Colonic mucosa (tissue), 4 donors: ENCODE measurements around the gene ANKRD40CL. TPM values are rescaled to one million over a fixed set of nuclear protein-coding genes. Genes with fewer than 3 reads are reported as not detected.

Experiments used
- DNase-seq: peaks from one replicate; pipeline ENCODE4 v3.0.0-alpha.2; 2020
- H3K27ac ChIP-seq: fragments of 200-600 bp; one replicate; pipeline ENCODE4 v1.8.0; 2021
- H3K27me3 ChIP-seq: fragments of 200-600 bp; one replicate; pipeline ENCODE4 v1.8.0; 2021
- H3K36me3 ChIP-seq: fragments of 200-600 bp; one replicate; pipeline ENCODE4 v1.8.0; 2021
- H3K4me1 ChIP-seq: fragments of 200-600 bp; one replicate; pipeline ENCODE4 v1.8.0; 2021; ENCODE audit warnings: mild to moderate bottlenecking
- H3K4me3 ChIP-seq: fragments of 200-600 bp; one replicate; pipeline ENCODE4 v1.8.0; 2021
- H3K9ac ChIP-seq, 2 donors: one replicate each; pipeline ENCODE4 v1.7.0; 2013; ENCODE audit warnings: control low read depth in 2 of 2, low read depth in 2 of 2, low read length in 2 of 2
- H3K9me3 ChIP-seq: fragments of 200-600 bp; one replicate; pipeline ENCODE4 v1.8.0; 2021
- intact Hi-C: fragments of 100-400 bp; cut with DNase I; formaldehyde crosslinking; loops from one replicate; pipeline ENCODE4 v1.14.1; 2022
- total RNA-seq, 2 donors: library from RNA; stranded (reverse); fragmentation: NEBNext Ultra II Directional in 1 of 2; extraction: Animal tissue kit (Norgen Biotek cat#: 25700) in 1 of 2; gene quantifications; one replicate each; pipeline ENCODE4 v1.2.1, GENCODE V29; 2021
- TF ChIP-seq, protein P1 (sequence below): fragments of 200-600 bp; IDR thresholded peaks from one replicate; pipeline ENCODE4 v1.8.0; 2022; ENCODE audit warnings: antibody characterized with exemption, mild to moderate bottlenecking
- donor health status: healthy.
- donor health status: DM: no; HTN: no; CAD: no.
- donor health status: DM: no; HTN: no; CAD: no.

ANKRD40CL gene
- total RNA-seq, 2 donors from 2014 or later: 44.9 to 54.5 TPM

DNA sequence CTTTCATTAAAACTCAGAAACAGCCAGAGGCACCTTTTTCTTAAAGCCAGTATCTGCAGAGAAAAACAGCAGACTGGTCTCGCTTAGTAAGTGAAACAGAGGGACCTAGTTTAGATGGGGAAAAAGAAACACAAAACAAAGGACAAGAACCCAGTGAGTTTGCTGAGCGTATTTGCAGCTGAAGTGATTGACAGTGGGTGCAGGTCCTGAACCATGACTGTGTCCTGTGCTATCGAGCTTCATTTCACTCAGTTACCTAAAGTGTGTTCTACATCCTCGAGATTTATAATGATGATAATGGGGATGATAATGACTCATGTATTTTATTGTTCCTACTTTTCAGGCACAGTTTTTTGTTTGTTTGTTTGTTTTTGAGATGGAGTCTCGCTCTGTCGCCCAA, 36.4 kb upstream of the ANKRD40CL start:
- H3K36me3 ChIP-seq: no peaks in the 10 kb centered on the region
- no peak overlapping the region for H3K27ac ChIP-seq
- H3K4me3 ChIP-seq: no peak overlapping the region
- no peaks in the 10 kb centered on the region for H3K4me1 ChIP-seq
- intact Hi-C loops: no loop called here
- TF ChIP-seq, protein P1, sequence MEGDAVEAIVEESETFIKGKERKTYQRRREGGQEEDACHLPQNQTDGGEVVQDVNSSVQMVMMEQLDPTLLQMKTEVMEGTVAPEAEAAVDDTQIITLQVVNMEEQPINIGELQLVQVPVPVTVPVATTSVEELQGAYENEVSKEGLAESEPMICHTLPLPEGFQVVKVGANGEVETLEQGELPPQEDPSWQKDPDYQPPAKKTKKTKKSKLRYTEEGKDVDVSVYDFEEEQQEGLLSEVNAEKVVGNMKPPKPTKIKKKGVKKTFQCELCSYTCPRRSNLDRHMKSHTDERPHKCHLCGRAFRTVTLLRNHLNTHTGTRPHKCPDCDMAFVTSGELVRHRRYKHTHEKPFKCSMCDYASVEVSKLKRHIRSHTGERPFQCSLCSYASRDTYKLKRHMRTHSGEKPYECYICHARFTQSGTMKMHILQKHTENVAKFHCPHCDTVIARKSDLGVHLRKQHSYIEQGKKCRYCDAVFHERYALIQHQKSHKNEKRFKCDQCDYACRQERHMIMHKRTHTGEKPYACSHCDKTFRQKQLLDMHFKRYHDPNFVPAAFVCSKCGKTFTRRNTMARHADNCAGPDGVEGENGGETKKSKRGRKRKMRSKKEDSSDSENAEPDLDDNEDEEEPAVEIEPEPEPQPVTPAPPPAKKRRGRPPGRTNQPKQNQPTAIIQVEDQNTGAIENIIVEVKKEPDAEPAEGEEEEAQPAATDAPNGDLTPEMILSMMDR: no peak
- no peak for DNase-seq
- H3K27me3 ChIP-seq: no peaks in the 10 kb centered on the region
- no peak overlapping the region for H3K9ac ChIP-seq
- no peaks in the 10 kb centered on the region for H3K9me3 ChIP-seq

DNA sequence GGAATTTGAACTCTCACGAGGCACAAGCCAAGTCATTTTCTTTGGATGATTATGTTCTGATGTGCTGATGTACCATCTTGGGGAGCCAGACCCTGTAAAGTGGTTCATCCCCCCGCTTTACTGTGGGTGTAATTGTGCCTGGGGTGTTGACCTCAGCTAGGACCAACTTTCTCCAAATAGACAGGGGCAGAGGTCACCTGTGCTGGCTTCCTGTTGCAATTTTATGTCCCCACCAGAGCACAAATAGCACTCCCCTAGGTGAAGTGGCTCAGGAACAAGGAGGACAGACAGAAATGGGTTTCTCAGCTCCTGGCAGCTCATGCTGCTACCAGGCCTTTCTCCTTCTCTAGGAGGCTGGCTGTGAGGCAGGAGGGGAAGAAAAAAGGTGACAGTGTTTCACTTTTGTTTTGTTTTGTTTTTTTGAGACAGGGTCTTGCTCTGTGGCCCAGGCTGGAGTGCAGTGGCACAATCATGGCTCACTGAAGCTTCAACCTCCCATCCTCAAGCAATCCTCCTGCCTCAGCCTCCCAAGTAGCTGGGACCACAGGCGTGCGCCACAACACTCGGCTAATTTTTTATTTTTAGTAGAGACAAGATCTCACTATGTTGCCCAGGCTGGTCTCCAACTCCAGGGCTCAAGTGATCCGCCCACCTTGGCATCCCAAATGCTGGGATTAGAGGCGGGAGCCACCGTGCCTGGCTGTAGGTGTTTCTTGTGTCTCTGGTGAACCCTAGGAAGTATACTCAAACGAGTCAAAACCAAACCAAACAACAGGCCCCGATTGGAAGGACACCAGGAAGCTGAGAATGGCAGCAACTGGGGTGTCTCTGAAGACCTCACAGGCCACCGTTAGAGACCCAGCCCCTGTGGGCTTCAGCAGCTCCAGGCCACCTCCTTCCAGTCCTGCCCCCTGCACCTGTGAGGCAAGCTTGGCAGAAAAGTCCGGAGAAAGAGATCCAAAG, 35.6 kb upstream of the ANKRD40CL start:
- intact Hi-C loops: no loop called here
- H3K9ac ChIP-seq: no peak overlapping the region

DNA sequence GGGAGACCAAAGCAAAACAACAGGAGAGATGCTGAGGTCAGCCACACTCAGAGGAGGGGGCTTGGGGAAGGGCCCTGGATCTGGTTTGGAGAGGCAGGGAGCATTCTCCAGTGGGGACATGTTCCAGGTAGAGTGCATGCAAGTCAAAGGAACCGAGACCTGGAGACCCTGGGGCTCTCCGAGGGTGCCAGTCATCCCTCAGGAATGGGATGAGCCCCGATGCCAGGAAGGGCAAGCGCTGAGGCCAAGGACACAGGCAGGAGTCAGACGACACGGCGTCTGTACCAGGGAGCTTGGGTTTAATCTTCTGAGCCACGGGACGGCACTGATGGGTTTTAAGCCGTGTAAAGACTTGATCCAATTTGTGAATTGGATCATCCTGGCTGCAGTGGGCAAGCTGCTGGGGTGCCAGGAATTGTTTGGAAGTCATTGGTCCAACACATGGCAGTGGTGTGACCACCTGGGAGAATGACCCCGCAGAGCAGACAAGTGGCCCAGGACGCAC, 32.9 kb upstream of the ANKRD40CL start:
- Histone ChIP-seq H3K27me3 (no peaks in the 10 kb centered on the region), H3K9ac (no peak overlapping the region), H3K4me1 (no peaks in the 10 kb centered on the region), H3K27ac (no peak overlapping the region), H3K36me3 (no peaks in the 10 kb centered on the region), H3K9me3 (no peaks in the 10 kb centered on the region), H3K4me3 (no peak overlapping the region)
- DNase-seq: no peak
- intact Hi-C loops: no loop called here
- TF ChIP-seq, protein P1: no peak

More for the DNA sequence above, 35.6 kb upstream of the ANKRD40CL start:
- DNase-seq: no peak
- Histone ChIP-seq H3K4me3 (no peak overlapping the region), H3K36me3 (no peaks in the 10 kb centered on the region), H3K27ac (no peak overlapping the region), H3K27me3 (no peaks in the 10 kb centered on the region), H3K4me1 (no peaks in the 10 kb centered on the region), H3K9me3 (no peaks in the 10 kb centered on the region)
- TF ChIP-seq, protein P1: no peak

DNA sequence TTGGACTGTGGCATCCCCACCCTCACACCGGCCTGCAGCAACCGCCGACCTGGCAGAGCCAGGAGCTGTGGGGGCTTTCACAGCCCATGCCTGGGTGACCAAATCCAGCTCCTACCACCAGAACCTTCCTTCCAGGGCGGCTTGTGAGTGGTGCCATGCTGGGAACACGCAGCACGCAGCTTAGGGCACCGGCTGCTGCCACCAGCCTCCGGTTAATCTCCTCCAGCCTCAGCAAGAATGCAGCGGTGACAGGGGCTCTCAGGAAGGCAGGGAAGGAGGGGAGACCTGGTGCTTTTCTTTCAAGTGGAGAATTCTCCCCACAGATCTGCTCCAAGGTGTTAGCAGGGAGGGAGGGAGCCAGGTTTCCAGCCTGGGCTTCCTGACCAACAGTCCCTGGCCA, 32.3 kb upstream of the ANKRD40CL start:
- Histone ChIP-seq H3K27me3 (no peaks in the 10 kb centered on the region), H3K9me3 (no peaks in the 10 kb centered on the region), H3K4me3 (no peak overlapping the region), H3K36me3 (no peaks in the 10 kb centered on the region), H3K9ac (no peak overlapping the region), H3K27ac (no peak overlapping the region), H3K4me1 (no peaks in the 10 kb centered on the region)
- intact Hi-C loops: no loop called here
- no peak for DNase-seq
- TF ChIP-seq, protein P1: no peak

DNA sequence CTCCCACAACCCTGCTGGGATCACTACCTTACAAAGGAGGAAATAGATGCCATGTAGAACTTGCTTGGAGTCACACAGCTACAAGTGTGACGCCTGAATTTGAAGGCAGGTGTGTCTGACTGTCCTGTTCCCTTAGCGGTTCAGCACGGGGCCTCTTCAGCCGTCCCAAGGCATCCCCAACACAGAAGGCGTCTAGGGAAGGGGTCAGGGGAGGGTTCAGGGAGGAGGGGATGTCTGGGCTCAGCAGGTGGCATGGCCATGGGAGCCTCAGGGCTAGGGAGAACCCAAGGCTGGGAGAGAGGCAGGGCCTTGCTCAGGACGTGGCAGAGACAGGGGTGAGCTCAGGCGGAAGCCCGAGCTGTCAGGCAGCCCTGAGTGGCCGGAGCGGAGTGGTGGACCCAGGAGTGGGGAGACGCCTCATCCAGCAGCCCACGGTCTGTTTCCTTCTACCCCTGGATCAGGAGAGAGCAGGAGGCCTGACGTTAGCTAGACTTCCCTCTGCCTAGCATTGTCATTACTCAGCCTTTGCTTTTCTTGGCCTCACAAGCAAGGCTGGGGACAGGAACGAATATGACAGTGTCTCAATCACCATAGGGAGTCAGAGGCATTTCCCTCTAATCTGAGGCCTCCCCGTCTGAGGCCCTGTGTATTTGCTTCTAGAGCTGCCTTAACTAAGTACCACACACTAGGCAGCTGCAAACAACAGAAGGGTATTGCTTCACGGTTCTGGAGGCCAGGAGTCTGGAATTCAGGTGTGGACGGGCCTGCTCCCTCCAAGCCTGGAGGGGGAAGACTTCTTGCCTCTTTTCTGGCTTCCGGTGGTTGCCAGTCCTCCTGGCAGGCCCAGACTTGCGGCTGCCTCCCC, 31.3 kb upstream of the ANKRD40CL start:
- no peaks in the 10 kb centered on the region for H3K4me1 ChIP-seq
- no peak overlapping the region for H3K9ac ChIP-seq
- no peaks in the 10 kb centered on the region for H3K36me3 ChIP-seq
- no peaks in the 10 kb centered on the region for H3K9me3 ChIP-seq
- H3K27me3 ChIP-seq: no peaks in the 10 kb centered on the region
- no peak overlapping the region for H3K4me3 ChIP-seq
- TF ChIP-seq, protein P1: no peak
- intact Hi-C loops: no loop called here
- no peak for DNase-seq
- no peak overlapping the region for H3K27ac ChIP-seq
